Activated CD8-positive, alpha-beta memory T cell treated with anti-CD3 and anti-CD28 coated beads, Interleukin-2, amount 50 U/mL, for 1 hour (primary cell): ENCODE measurements around the gene AFDN.

Source experiments
- DNase-seq: peaks from one replicate; pipeline ENCODE4 v3.0.0-alpha.2; 2020; ENCODE audit errors: extremely low read depth

AFDN gene

GRCh38 chr6:167839755-167840154, 13.0 kb downstream of the AFDN start:
- no peak for DNase-seq

DNA sequence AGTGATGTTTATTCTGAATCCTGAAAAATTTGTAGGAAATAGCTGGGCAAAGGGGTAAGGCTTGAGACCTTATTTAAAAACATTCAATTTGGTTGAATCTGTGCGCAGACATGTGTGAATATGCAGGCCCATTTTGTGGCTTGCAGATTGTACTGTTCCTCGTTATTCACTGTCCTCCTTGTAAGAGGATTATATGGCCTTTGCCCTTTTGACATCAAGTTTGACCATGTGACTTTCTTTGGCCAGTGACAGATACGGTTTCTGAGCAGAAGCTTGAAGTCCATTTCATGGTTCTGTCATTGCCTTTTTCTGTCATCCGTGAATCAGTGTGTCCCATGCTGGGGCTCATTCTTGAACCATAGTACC, 13.4 kb downstream of the AFDN start:
- DNase-seq, result no peak

GRCh38 chr6:167840526-167841179, 13.9 kb downstream of the AFDN start:
- no peak for DNase-seq

GRCh38 chr6:167841981-167842380, 15.3 kb downstream of the AFDN start:
- no peak for DNase-seq

GRCh38 chr6:167842457-167842856, 15.7 kb downstream of the AFDN start:
- no peak for DNase-seq

GRCh38 chr6:167843023-167843422, 16.3 kb downstream of the AFDN start:
- no peak for DNase-seq

- DNase-seq, result no peak
Measured at GRCh38 chr6:167845856-167846255, 19.1 kb downstream of the AFDN start.

DNA sequence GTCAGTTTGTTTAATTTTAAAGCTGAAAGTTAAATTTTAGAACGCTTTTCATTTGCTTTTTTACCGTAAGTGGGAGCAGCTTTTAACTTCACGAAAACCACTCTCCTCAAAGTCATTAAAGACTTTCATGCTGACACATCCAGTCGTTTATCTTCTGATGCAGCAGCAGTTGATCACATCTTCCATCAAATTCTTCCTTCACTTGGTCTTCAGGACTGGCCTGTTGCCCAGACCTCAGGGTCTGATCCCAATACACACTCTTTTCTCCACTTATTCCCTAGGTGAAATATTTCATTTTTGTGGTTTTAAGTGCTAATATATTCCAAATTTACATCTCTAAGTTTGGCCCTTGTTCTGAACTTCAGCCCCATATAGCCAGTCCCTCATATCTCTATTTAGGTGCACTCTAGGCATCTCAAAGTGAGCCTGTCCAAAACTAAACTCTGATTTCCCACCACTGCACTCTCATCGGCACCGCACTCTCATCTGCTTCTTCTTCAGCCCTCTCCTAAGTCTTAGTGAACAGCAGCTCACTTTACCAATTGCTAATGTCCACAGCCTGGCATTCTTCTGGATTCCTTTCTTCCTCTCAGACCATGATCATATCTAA, 20.4 kb downstream of the AFDN start:
- DNase-seq, result no peak

DNA sequence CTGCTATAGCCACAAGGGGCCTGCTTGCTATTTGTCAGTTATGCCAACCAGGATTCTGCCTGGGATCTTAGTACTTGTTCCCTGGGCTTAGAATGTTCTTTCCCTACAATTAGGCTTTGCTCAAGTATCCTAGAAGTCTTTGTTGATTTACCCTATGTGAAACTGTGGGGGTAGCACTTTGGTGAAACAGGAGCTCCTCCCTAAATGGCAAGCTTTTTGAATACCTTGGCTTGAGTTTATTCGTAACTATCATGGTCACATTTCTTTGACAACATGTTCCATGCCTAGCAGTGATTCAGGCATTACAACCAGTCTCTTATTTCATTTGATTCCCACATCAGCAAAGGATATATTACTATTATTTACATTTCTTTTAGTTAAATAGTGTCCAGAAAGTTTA, 21.2 kb downstream of the AFDN start:
- DNase-seq, result no peak

DNA sequence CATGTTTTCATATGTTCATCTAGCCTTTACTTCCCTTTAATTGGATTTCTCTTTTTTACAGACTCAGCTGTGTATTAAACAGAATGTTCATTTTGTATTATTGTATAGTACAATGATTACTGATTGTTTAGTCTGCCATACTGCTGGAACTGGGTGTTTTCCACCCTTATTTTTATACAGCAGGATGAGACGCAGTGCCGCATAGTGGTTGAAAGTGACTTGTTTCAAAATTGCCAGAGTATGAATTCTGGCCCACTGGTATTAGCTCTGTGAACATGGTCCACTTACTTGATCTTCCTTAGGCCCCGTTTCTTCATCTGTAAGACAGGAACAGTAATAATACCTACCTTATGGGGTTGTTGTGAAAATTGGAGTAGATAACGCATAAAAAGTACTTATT, 22.1 kb downstream of the AFDN start:
- DNase-seq, result no peak

DNA sequence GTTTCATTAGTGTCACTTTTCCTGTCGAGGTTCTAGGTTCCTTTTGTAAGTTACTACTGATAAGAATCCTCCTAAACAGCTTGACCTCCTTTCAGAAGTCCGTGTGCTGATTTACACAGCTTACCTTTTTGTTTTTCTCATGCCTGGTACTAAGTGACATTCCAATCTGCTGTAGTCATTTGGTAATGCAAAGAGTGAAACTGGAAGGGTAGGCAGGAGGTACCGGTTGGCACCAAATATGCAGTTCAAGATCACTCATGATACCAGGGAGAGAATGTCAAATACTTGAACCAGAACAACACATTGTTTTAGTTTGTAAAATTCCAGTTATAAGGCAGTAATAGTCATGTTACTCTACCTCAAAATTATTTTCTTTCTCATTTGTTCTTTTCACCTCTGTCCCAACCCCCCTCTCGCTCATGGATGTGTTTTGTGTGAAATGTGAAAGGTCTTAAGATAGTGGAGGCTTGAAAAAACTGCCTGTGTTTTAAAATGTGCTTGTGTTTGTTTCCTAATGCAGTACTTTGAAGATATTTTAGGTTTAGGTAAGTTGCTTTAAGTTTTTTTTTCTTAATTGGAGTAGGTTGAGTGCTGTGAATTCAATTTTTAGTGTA, 23.2 kb downstream of the AFDN start:
- DNase-seq, result no peak

DNA sequence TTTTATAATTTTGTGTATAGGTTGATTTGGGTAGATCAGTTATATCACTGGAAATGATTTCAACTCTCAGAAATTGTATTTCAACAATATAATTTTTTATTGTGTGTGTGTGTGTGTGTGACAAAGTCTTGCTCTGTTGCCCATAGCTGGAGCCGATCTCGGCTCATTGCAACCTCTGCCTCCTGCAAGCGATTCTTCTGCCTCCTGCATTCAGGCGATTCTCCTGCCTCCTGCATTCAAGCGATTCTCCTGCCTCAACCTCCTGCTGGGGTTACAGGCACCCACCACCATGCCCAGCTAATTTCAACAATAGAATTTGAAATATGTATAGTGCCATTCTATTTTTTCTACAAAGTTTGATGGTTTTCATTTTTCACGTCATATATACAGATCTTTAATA, 24.1 kb downstream of the AFDN start:
- no peak for DNase-seq

GRCh38 chr6:167851370-167851952, 24.8 kb downstream of the AFDN start:
- DNase-seq, result no peak

DNA sequence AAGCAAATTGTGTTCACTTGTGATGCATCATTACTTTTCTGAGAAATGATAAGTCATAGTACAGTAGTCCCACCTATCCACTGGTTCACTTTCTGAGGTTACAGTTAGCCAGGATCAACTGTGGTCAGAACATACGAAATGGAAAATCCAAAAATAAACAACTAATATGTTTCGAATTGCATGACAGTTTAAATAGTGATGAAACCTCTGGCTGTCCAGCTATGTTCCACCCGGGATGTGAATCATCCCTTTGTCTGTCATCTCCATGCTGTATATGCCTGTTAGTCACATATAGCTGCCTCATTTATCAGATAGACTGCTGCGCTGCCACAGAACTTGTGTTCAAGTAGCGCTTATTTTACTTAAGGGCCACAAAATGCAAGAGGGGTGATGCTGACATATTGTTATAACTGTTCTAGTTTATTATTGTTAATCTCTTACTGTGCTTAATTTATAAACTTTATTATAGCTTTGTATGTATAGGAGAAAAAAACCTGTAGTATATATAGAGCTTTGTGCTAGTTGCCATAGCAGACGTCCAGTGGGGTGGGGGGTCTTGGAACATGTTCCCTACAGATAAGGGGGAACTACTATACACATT, 29.2 kb downstream of the AFDN start:
- DNase-seq, result no peak

DNA sequence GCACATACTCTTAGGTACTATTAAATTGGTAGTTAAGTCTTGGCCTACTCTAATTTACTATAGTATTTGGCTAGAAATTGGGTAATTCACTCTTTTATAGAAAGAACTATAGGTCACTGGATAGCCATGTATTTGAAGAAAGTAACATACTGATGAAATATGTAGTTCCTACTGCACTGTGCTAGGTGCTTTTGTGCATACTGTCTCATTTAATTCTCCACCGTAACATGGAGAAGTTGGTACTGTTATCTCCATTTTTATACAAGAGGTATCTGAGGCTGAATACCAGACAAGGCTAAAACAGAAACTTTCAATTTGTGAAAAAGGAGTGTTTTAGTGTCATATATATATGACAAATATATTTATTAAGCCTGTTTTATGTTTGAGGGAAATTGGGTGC, 29.8 kb downstream of the AFDN start:
- DNase-seq, result no peak

GRCh38 chr6:167856999-167857660, 30.4 kb downstream of the AFDN start:
- DNase-seq, result no peak

DNA sequence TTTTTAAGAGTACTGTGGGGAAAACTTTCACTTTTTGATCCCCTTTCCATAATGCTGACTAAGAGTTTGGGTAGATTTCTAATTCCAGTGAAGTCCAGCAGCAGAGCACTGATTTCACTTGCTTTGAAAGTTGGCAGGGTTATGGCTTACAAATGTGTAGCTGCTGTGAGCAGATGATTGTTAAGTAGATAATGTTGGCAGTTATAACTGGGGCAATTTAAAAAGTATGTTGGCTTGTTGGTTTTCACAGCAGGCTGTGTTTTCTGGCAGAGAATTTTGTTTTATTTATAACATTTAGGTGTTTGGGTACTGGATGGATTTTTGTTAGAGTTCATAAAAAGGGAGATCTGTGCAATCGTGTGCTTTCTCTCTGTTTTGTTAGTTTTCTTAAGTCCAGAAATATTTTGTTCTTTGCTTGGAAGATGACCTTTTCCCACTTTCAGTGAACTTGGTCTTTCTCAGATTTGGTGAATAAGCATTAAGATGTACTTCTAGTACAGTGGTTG, 31.4 kb downstream of the AFDN start:
- DNase-seq, result no peak

DNA sequence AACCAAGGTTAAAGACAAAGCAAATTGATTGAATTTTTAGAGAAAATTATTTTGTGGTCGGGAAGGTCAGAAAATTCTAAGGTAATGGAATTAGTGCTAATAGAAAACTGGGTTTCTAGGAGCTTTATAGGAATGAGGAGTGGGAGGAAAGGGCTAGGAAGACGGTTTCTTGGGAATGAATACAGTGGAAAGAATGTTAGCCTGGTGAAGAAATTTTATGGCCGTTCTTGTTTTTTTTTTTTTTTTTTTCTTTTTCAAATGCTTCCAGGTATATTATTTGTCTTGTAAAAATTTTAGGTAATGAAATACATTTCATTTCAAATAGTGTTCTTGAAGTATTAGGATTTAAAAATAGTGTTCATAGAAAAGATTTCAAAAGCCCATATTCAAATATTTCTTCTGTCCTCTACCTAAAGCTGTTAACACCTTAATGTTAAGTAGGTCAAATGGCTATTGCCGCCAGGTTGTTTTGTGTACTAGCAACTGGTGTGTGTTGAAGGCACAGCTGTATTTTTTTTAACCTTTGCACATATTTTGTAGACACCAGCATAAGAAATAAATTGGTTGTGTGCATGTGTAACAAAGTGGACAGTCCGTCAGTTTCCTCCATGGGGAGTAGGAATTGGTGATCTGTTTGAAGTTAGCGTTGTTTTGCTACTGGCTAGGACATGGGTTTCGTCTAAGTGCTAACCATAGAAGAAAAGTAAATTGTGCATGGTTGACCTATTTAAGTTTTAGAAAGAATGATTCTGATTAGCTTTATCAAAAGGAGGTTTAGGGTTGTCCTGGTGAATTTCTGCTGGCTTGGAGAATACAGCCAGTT, 32.3 kb downstream of the AFDN start:
- no peak for DNase-seq

GRCh38 chr6:167860550-167861226, 34.0 kb downstream of the AFDN start:
- DNase-seq, result no peak

DNA sequence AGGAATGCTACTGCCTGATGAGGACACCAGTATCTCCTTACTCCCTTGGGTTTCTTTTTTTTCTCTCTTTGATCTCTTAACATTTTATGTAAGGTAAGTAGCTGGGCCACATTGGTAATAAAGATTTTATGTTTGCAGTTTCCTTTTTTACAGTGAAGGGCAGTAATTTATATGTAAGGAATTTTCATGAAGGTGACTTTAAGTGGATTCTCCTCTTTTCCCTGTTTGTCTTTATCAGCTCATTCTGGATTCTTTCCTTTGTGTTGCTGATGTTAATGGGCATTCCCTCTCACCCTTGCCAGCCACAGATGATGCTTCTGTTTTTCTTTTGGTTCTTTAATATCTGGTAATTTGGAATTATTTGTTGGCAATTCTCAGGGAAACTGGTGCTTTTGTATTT, 34.7 kb downstream of the AFDN start:
- DNase-seq, result no peak

DNA sequence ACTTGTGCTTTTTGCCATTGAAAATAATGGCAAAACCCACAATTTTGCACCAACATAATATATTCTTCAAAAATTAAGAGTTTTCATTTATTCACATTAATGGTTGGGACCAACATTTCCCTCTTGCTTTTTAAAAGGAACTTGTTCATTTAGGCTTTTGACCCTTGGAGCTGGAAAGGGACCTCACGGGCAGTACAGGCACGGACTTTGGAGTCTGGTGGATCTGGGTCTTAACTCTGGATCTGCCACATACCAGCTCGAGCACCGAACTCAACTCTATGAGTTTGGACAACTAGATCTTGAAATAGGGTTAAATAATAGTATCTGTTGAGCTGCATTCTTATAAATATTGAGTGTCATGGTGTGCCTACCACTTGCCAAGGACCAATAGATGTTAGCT, 37.2 kb downstream of the AFDN start:
- no peak for DNase-seq
